HepG2 (cell line): ENCODE results near the gene RNASE8. TPM values are rescaled to one million over a fixed set of nuclear protein-coding genes. Genes with fewer than 3 reads are reported as not detected.
A peak's percentile ranks its signal among the peaks of the same experiment; 100 is the strongest.

ENCODE experiments used
- AGO1 ChIP-seq: fragments of 200-400 bp; formaldehyde crosslinking; IDR thresholded peaks from 2 replicates; pipeline ENCODE4 v1.6.1; 2017; ENCODE audit warnings: mild to moderate bottlenecking, low read depth, low read length, moderate library complexity; ENCODE audit not compliant: poor library complexity, severe bottlenecking
- ATM ChIP-seq: fragments of 450-650 bp; IDR thresholded peaks from 2 replicates; pipeline ENCODE4 v1.7.1; 2017; ENCODE audit warnings: mild to moderate bottlenecking, borderline replicate concordance
- BRD4 ChIP-seq: sonication (generic); formaldehyde crosslinking; IDR thresholded peaks from 2 replicates; pipeline ENCODE4 v1.4.0; 2020; ENCODE audit warnings: missing genetic modification reagents
- CBX2 ChIP-seq, 2 experiments: fragments of 200-600 bp in 1 of 2; sonication (generic); formaldehyde crosslinking in 1 of 2; IDR thresholded peaks; 2 replicates each; pipeline versions ENCODE4 v1.7.0 to v1.8.1; 2018 to 2022; ENCODE audit warnings: low read depth in 2 of 2, low read length in 1 of 2, mild to moderate bottlenecking in 1 of 2, missing genetic modification reagents in 1 of 2
- ERF ChIP-seq: IDR thresholded peaks from 2 replicates; pipeline ENCODE4 v1.6.1; 2018; ENCODE audit warnings: missing biosample characterization, missing genetic modification reagents
- MIXL1 ChIP-seq: IDR thresholded peaks from 2 replicates; pipeline ENCODE4 v1.6.1; 2016
- MTF1 ChIP-seq: sonication (generic); formaldehyde crosslinking; IDR thresholded peaks from 2 replicates; pipeline ENCODE4 v1.5.0; 2020; ENCODE audit warnings: missing genetic modification reagents
- PCBP2 ChIP-seq: fragments of 200-400 bp; formaldehyde crosslinking; optimal IDR thresholded peaks from 2 replicates; pipeline ENCODE3; 2018; ENCODE audit warnings: low read length, low read depth; ENCODE audit not compliant: poor library complexity, severe bottlenecking
- POLR2G ChIP-seq: fragments of 200-400 bp; formaldehyde crosslinking; IDR thresholded peaks from 2 replicates; pipeline ENCODE4 v1.6.1; 2018; ENCODE audit warnings: mild to moderate bottlenecking, low read depth, low read length, moderate library complexity
- SP140L ChIP-seq: sonication (generic); formaldehyde crosslinking; IDR thresholded peaks from 2 replicates; pipeline ENCODE4 v1.4.0; 2020; ENCODE audit warnings: missing genetic modification reagents, borderline replicate concordance
- ZNF281 ChIP-seq: sonication (generic); formaldehyde crosslinking; IDR thresholded peaks from 2 replicates; pipeline ENCODE4 v1.4.0; 2020; ENCODE audit warnings: missing genetic modification reagents, borderline replicate concordance
- ZNF609 ChIP-seq: sonication (generic); formaldehyde crosslinking; IDR thresholded peaks from 2 replicates; pipeline ENCODE4 v1.4.0; 2020; ENCODE audit warnings: mild to moderate bottlenecking, missing genetic modification reagents, borderline replicate concordance
- polyA plus RNA-seq, 8 experiments: library from polyadenylated mRNA; depleted of rRNA in 3 of 8; stranded (reverse) in 7 of 8; unstranded in 1 of 8; fragments of >200 nt; fragmentation: Illumina TruSeq in 4 of 8; extraction: Trizol in 4 of 8; gene quantifications; 2 replicates each; pipeline versions ENCODE4 v1.2.1 to v1.2.3, GENCODE V29; 2011 to 2016; ENCODE audit warnings: low read depth in 4 of 8, missing spikeins in 1 of 8, mixed read lengths in 1 of 8; ENCODE audit not compliant: insufficient read depth in 1 of 8
- total RNA-seq, 5 experiments: library from RNA; depleted of rRNA; stranded (reverse); fragments of >200 nt; fragmentation: Illumina TruSeq; extraction: Trizol; gene quantifications; 2 replicates each; pipeline ENCODE4 v1.2.3, GENCODE V29; 2016; ENCODE audit warnings: low read depth in 1 of 5
- TF ChIP-seq, protein P1 (sequence below): sonication (generic); formaldehyde crosslinking; IDR thresholded peaks from 2 replicates; pipeline ENCODE4 v1.8.0; 2022; ENCODE audit warnings: missing genetic modification reagents, mild to moderate bottlenecking, inconsistent platforms, borderline replicate concordance
- TF ChIP-seq, protein P2 (sequence below): sonication (generic); formaldehyde crosslinking; IDR thresholded peaks from 2 replicates; pipeline ENCODE4 v1.4.0; 2020; ENCODE audit warnings: low read depth, mild to moderate bottlenecking, missing genetic modification reagents
- TF ChIP-seq, protein P3 (sequence below): sonication (generic); formaldehyde crosslinking; IDR thresholded peaks from 2 replicates; pipeline ENCODE4 v1.8.0; 2022; ENCODE audit warnings: missing genetic modification reagents, low read depth, mild to moderate bottlenecking, borderline replicate concordance

Gene RNASE8
- total and polyA plus RNA-seq, 2 of the 13 experiments (the other 11 are each of a cell fraction or from before 2014, with no cell fraction given): not detected

GRCh38 chr14:21092273-21093011, 34.8 kb downstream of the RNASE8 start (continued):
- TF ChIP-seq, protein P1, sequence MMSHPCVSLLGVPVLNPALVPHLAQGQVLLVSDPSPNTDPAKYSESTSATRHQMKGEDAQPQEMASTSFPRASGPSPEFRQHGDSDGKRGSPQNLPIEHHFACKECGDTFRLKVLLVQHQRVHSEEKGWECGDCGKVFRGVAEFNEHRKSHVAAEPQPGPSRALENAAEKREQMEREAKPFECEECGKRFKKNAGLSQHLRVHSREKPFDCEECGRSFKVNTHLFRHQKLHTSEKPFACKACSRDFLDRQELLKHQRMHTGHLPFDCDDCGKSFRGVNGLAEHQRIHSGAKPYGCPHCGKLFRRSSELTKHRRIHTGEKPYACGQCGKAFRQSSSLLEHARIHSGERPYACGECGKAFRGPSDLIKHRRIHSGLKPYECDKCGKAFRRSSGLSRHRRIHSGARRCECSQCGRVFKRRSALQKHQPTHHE (CRISPR knock-in tag): no peak
- TF ChIP-seq, protein P2, sequence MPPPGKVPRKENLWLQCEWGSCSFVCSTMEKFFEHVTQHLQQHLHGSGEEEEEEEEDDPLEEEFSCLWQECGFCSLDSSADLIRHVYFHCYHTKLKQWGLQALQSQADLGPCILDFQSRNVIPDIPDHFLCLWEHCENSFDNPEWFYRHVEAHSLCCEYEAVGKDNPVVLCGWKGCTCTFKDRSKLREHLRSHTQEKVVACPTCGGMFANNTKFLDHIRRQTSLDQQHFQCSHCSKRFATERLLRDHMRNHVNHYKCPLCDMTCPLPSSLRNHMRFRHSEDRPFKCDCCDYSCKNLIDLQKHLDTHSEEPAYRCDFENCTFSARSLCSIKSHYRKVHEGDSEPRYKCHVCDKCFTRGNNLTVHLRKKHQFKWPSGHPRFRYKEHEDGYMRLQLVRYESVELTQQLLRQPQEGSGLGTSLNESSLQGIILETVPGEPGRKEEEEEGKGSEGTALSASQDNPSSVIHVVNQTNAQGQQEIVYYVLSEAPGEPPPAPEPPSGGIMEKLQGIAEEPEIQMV (CRISPR knock-in tag): peak; percentile 81; the same call in 1 of the 2 replicates
- no peak for TF ChIP-seq SP140L (CRISPR knock-in tag)
- TF ChIP-seq MIXL1 (CRISPR knock-in tag): peak; percentile 73; the same call in 1 of the 2 replicates
- TF ChIP-seq PCBP2: no peak
- no peak for TF ChIP-seq MTF1 (CRISPR knock-in tag)
- TF ChIP-seq ZNF281 (CRISPR knock-in tag): peak; percentile 75; the same call in 1 of the 2 replicates
- TF ChIP-seq ATM: no peak
- TF ChIP-seq POLR2G: no peak; the same call in 1 of the 2 replicates
- TF ChIP-seq, protein P3, sequence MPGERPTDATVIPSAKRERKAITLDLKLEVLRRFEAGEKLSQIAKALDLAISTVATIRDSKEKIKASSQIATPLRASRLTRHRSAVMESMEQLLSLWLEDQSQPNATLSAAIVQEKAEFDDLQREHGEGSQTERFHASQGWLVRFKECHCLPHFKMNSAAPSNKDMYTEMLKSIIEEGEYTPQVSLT (CRISPR knock-in tag): no peak; the same call in 1 of the 2 replicates
- TF ChIP-seq CBX2 (IDR thresholded peaks at IDR 0.05; ENCODE audit: low read depth, low read length): no peak
- TF ChIP-seq CBX2 (CRISPR knock-in tag; IDR thresholded peaks at IDR 0.05; ENCODE audit: low read depth): no peak
- peak; percentile 97 for TF ChIP-seq ERF (CRISPR knock-in tag)
- TF ChIP-seq AGO1: peak; percentile 95
- peak; percentile 87 for TF ChIP-seq BRD4 (CRISPR knock-in tag)
- peak; percentile 37; the same call in 1 of the 2 replicates for TF ChIP-seq ZNF609 (CRISPR knock-in tag)
